H1 (cell line): ENCODE results near the gene FMN2.

ENCODE experiments used
- ATF3 ChIP-seq: IDR thresholded peaks from 2 replicates; pipeline ENCODE4 v1.6.1; 2011; ENCODE audit warnings: low read depth, mild to moderate bottlenecking, low read length; ENCODE audit not compliant: insufficient read depth
- CREB1 ChIP-seq: IDR thresholded peaks from 2 replicates; pipeline ENCODE4 v1.6.1; 2012; ENCODE audit warnings: inconsistent platforms
- CTCF ChIP-seq, 3 experiments: IDR thresholded peaks; 1 replicate in 2 of 3; 2 replicates in 1 of 3; pipeline versions ENCODE4 v1.5.1 to v1.6.1; 2011; ENCODE audit warnings: low read length in 3 of 3, mild to moderate bottlenecking in 3 of 3, inconsistent platforms in 2 of 3, low read depth in 1 of 3, moderate library complexity in 1 of 3; ENCODE audit not compliant: insufficient read depth in 1 of 3; ENCODE audit errors: control extremely low read depth in 1 of 3
- EP300 ChIP-seq, 2 experiments: IDR thresholded peaks; 1 replicate in 1 of 2; 2 replicates in 1 of 2; pipeline ENCODE4 v1.6.1; 2011 to 2012; ENCODE audit warnings: low read depth in 2 of 2, low read length in 2 of 2, mild to moderate bottlenecking in 2 of 2, borderline replicate concordance in 1 of 2, inconsistent platforms in 1 of 2, moderate library complexity in 1 of 2
- EZH2 ChIP-seq: fragments of 200-600 bp; sonication (generic); IDR thresholded peaks from 2 replicates; pipeline ENCODE4 v1.7.1; 2012; ENCODE audit warnings: low read depth, mild to moderate bottlenecking, moderate library complexity, low read length, inconsistent platforms; ENCODE audit not compliant: severe bottlenecking
- GABPA ChIP-seq: IDR thresholded peaks from 2 replicates; pipeline ENCODE4 v1.6.1; 2011; ENCODE audit warnings: mild to moderate bottlenecking, low read length, moderate library complexity, borderline replicate concordance; ENCODE audit not compliant: insufficient read depth
- POLR2A ChIP-seq, 2 experiments: IDR thresholded peaks; 1 replicate in 1 of 2; 2 replicates in 1 of 2; pipeline ENCODE4 v1.6.1; 2011; ENCODE audit warnings: low read depth in 2 of 2, low read length in 2 of 2, mild to moderate bottlenecking in 2 of 2; ENCODE audit errors: control extremely low read depth in 1 of 2
- POLR2AphosphoS5 ChIP-seq: IDR thresholded peaks from 2 replicates; pipeline ENCODE4 v1.6.1; 2011; ENCODE audit warnings: low read depth, low read length
- SIN3A ChIP-seq, 2 experiments: IDR thresholded peaks in 1 of 2; conservative IDR thresholded peaks in 1 of 2; 2 replicates each; pipeline ENCODE4 v1.6.1; 2011 to 2012; ENCODE audit warnings: low read length in 2 of 2, improper control_type of control experiment in 1 of 2, low read depth in 1 of 2, mild to moderate bottlenecking in 1 of 2
- SUZ12 ChIP-seq: fragments of 200-600 bp; sonication (generic); IDR thresholded peaks from 2 replicates; pipeline ENCODE4 v1.6.1; 2012; ENCODE audit warnings: mild to moderate bottlenecking, inconsistent platforms, low read length, moderate library complexity, mixed read lengths
- TAF1 ChIP-seq: IDR thresholded peaks from 2 replicates; pipeline ENCODE4 v1.6.1; 2011; ENCODE audit warnings: mild to moderate bottlenecking, low read depth, low read length
- USF2 ChIP-seq: IDR thresholded peaks from 2 replicates; pipeline ENCODE4 v1.6.1; 2011; ENCODE audit warnings: low read length, improper control_type of control experiment
- ZNF274 ChIP-seq: IDR thresholded peaks from 2 replicates; pipeline ENCODE4 v1.7.0; 2012; ENCODE audit warnings: low read length, borderline replicate concordance; ENCODE audit errors: extremely low read depth

- no peak for TF ChIP-seq CREB1
- no peak for TF ChIP-seq POLR2A (IDR thresholded peaks at IDR 0.05; ENCODE audit: control extremely low read depth in 1 of 2, low read depth in 2 of 2, low read length in 2 of 2)
- TF ChIP-seq POLR2AphosphoS5: no peak
- TF ChIP-seq USF2: no peak
- no peak for TF ChIP-seq CTCF (IDR thresholded peaks at IDR 0.05; ENCODE audit: control extremely low read depth in 1 of 3, insufficient read depth in 1 of 3, low read depth in 1 of 3, low read length in 3 of 3)
- no peak for TF ChIP-seq ATF3
- TF ChIP-seq TAF1: no peak
- TF ChIP-seq SUZ12: no peak
- TF ChIP-seq EZH2: no peak
- TF ChIP-seq SIN3A (conservative IDR thresholded peaks at IDR 0.05 in 1 of 2, IDR thresholded peaks at IDR 0.05 in 1 of 2; ENCODE audit: low read depth in 1 of 2, low read length in 2 of 2): no peak
- no peak for TF ChIP-seq EP300 (IDR thresholded peaks at IDR 0.05; ENCODE audit: borderline replicate concordance in 1 of 2, low read depth in 2 of 2, low read length in 2 of 2)
- no peak for TF ChIP-seq GABPA
- no peak for TF ChIP-seq ZNF274
These were observed 218.1 kb downstream of the FMN2 start for GRCh38 chr1:240309769-240310168.
